B cell (primary cell): ENCODE measurements around the gene NIPAL3.
"Not testable (repeated sequence)": the region's sequence is repeated elsewhere in the genome, so short reads cannot be mapped to it uniquely, and the experiment has no call there.

Experiments used
- EZH2 ChIP-seq: IDR thresholded peaks from 2 replicates; pipeline ENCODE4 v1.6.1; 2012; ENCODE audit warnings: borderline replicate concordance, low read depth, mild to moderate bottlenecking, moderate library complexity, low read length; ENCODE audit not compliant: insufficient read depth, poor library complexity, severe bottlenecking
- TF ChIP-seq, protein P1 (sequence below): fragments of 200-600 bp; IDR thresholded peaks from one replicate; pipeline ENCODE4 v1.8.0; 2022; ENCODE audit warnings: antibody characterized with exemption, mild to moderate bottlenecking

DNA sequence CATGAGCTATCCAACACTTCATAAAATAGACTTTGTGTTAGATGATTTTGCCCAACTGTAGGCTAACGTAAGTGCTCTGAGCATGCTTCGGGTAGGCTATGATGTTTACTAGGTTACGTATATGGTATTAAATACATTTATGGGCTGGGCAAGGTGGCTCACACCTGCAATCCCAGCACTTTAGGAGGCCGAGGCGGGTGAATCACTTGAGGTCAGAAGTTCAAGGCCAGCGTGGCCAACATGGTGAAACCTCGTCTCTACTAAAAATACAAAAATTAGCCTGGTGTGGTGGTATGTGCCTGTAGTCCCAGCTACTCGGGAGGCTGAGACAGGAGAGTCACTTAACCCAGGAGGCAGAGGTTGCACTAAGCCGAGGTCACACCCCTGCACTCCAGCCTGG lies 77.3 kb downstream of the NIPAL3 start:
- TF ChIP-seq, protein P1, sequence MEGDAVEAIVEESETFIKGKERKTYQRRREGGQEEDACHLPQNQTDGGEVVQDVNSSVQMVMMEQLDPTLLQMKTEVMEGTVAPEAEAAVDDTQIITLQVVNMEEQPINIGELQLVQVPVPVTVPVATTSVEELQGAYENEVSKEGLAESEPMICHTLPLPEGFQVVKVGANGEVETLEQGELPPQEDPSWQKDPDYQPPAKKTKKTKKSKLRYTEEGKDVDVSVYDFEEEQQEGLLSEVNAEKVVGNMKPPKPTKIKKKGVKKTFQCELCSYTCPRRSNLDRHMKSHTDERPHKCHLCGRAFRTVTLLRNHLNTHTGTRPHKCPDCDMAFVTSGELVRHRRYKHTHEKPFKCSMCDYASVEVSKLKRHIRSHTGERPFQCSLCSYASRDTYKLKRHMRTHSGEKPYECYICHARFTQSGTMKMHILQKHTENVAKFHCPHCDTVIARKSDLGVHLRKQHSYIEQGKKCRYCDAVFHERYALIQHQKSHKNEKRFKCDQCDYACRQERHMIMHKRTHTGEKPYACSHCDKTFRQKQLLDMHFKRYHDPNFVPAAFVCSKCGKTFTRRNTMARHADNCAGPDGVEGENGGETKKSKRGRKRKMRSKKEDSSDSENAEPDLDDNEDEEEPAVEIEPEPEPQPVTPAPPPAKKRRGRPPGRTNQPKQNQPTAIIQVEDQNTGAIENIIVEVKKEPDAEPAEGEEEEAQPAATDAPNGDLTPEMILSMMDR = not testable (repeated sequence)
- TF ChIP-seq EZH2 = not testable (repeated sequence)
